HepG2 (cell line): Measurements from ENCODE around the gene GPS1. TPM values are rescaled to one million over a fixed set of nuclear protein-coding genes. Genes with fewer than 3 reads are reported as not detected.
A peak's percentile ranks its signal among the peaks of the same experiment; 100 is the strongest.

Experiments used
- CBX5 ChIP-seq: sonication (generic); formaldehyde crosslinking; IDR thresholded peaks from 2 replicates; pipeline ENCODE4 v1.4.0; 2020; ENCODE audit warnings: missing genetic modification reagents, borderline replicate concordance
- CENPX ChIP-seq: sonication (generic); formaldehyde crosslinking; IDR thresholded peaks from 2 replicates; pipeline ENCODE4 v1.9.0; 2021; ENCODE audit warnings: mild to moderate bottlenecking, missing genetic modification reagents, moderate library complexity
- FOXK2 ChIP-seq: fragments of 450-650 bp; IDR thresholded peaks from 2 replicates; pipeline ENCODE4 v1.6.1; 2016
- MLLT10 ChIP-seq: sonication (generic); formaldehyde crosslinking; IDR thresholded peaks from 2 replicates; pipeline ENCODE4 v1.4.0; 2020; ENCODE audit warnings: missing genetic modification reagents
- MYC ChIP-seq: sonication (generic); formaldehyde crosslinking; IDR thresholded peaks from 2 replicates; pipeline ENCODE4 v1.9.0; 2021; ENCODE audit warnings: missing genetic modification reagents, borderline replicate concordance
- PHF8 ChIP-seq: sonication (generic); formaldehyde crosslinking; IDR thresholded peaks from 2 replicates; pipeline ENCODE4 v1.5.0; 2020; ENCODE audit warnings: missing genetic modification reagents
- SOX5 ChIP-seq: IDR thresholded peaks from 2 replicates; pipeline ENCODE4 v1.6.1; 2016; ENCODE audit warnings: borderline replicate concordance
- ZBTB20 ChIP-seq: sonication (generic); formaldehyde crosslinking; IDR thresholded peaks from 2 replicates; pipeline ENCODE4 v1.8.1; 2023; ENCODE audit warnings: missing genetic modification reagents, low read depth, mild to moderate bottlenecking, borderline replicate concordance
- ZNF510 ChIP-seq: sonication (generic); formaldehyde crosslinking; IDR thresholded peaks from 2 replicates; pipeline ENCODE4 v1.4.0; 2020; ENCODE audit warnings: low read depth, mild to moderate bottlenecking, missing genetic modification reagents
- ZNF547 ChIP-seq: sonication (generic); formaldehyde crosslinking; IDR thresholded peaks from 2 replicates; pipeline ENCODE4 v1.5.1; 2020; ENCODE audit warnings: mild to moderate bottlenecking, missing genetic modification reagents
- ZNF644 ChIP-seq: IDR thresholded peaks from 2 replicates; pipeline ENCODE4 v1.6.1; 2016; ENCODE audit warnings: low read depth
- ZNF773 ChIP-seq: sonication (generic); formaldehyde crosslinking; IDR thresholded peaks from 2 replicates; pipeline ENCODE4 v1.4.0; 2020; ENCODE audit warnings: missing genetic modification reagents, borderline replicate concordance
- polyA plus RNA-seq, 8 experiments: library from polyadenylated mRNA; depleted of rRNA in 3 of 8; stranded (reverse) in 7 of 8; unstranded in 1 of 8; fragments of >200 nt; fragmentation: Illumina TruSeq in 4 of 8; extraction: Trizol in 4 of 8; gene quantifications; 2 replicates each; pipeline versions ENCODE4 v1.2.1 to v1.2.3, GENCODE V29; 2011 to 2016; ENCODE audit warnings: low read depth in 4 of 8, missing spikeins in 1 of 8, mixed read lengths in 1 of 8; ENCODE audit not compliant: insufficient read depth in 1 of 8
- total RNA-seq, 5 experiments: library from RNA; depleted of rRNA; stranded (reverse); fragments of >200 nt; fragmentation: Illumina TruSeq; extraction: Trizol; gene quantifications; 2 replicates each; pipeline ENCODE4 v1.2.3, GENCODE V29; 2016; ENCODE audit warnings: low read depth in 1 of 5
- TF ChIP-seq, protein P1 (sequence below): sonication (generic); formaldehyde crosslinking; IDR thresholded peaks from 2 replicates; pipeline ENCODE4 v1.4.0; 2020; ENCODE audit warnings: missing genetic modification reagents
- TF ChIP-seq, protein P2 (sequence below): sonication (generic); formaldehyde crosslinking; IDR thresholded peaks from 2 replicates; pipeline ENCODE4 v1.9.0; 2021; ENCODE audit warnings: missing genetic modification reagents, borderline replicate concordance
- TF ChIP-seq, protein P3 (sequence below): sonication (generic); formaldehyde crosslinking; conservative IDR thresholded peaks from 2 replicates; pipeline ENCODE4 v1.4.0; 2020; ENCODE audit warnings: missing genetic modification reagents
- TF ChIP-seq, protein P4 (sequence below): IDR thresholded peaks from 2 replicates; pipeline ENCODE4 v1.6.1; 2016; ENCODE audit warnings: low read depth, borderline replicate concordance
- TF ChIP-seq, protein P5 (sequence below): sonication (generic); formaldehyde crosslinking; IDR thresholded peaks from 2 replicates; pipeline ENCODE4 v1.5.1; 2020; ENCODE audit warnings: mild to moderate bottlenecking, moderate library complexity, missing genetic modification reagents
- TF ChIP-seq, protein P6 (sequence below): sonication (generic); formaldehyde crosslinking; IDR thresholded peaks from 2 replicates; pipeline ENCODE4 v1.4.0; 2020; ENCODE audit warnings: missing genetic modification reagents, borderline replicate concordance

Gene GPS1
- total and polyA plus RNA-seq, 2 of the 13 experiments (the other 11 are each of a cell fraction or from before 2014, with no cell fraction given) = 124 to 128 TPM

DNA sequence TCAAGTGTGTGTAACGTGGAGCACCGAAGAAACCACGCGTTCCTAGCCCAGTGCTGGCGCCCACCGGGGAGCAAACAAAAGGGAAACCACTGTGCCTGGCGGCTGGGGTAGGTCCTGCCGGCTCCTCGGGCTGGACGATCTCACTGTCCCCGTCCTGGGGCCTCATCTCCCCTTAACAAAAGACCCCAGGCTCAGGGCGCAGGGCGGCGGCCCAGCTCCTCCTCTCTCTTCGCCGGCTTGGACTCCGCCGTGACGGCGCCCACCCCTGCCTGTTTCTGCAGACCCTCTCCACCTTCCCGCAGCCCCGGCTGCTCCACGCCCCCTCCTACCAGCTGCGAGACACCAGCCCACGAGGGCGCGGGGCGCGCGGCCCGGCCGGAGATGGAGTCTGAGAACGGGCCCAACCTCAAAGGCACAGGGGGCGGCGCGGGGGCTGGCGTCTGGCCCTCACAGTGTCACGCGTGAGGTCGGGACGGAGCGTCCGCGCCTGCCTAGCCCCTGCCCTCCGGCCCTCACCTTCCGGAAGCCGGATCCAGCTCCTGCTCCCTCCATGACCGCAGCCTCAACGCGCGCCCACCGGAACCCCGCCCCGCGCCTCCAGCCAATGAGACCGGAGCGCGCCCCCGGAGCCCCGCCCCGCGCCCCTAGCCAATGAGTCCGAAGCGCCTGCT, 29.3 kb upstream of the GPS1 start, which contains the start of gene CENPX (continued):
- TF ChIP-seq, protein P1, sequence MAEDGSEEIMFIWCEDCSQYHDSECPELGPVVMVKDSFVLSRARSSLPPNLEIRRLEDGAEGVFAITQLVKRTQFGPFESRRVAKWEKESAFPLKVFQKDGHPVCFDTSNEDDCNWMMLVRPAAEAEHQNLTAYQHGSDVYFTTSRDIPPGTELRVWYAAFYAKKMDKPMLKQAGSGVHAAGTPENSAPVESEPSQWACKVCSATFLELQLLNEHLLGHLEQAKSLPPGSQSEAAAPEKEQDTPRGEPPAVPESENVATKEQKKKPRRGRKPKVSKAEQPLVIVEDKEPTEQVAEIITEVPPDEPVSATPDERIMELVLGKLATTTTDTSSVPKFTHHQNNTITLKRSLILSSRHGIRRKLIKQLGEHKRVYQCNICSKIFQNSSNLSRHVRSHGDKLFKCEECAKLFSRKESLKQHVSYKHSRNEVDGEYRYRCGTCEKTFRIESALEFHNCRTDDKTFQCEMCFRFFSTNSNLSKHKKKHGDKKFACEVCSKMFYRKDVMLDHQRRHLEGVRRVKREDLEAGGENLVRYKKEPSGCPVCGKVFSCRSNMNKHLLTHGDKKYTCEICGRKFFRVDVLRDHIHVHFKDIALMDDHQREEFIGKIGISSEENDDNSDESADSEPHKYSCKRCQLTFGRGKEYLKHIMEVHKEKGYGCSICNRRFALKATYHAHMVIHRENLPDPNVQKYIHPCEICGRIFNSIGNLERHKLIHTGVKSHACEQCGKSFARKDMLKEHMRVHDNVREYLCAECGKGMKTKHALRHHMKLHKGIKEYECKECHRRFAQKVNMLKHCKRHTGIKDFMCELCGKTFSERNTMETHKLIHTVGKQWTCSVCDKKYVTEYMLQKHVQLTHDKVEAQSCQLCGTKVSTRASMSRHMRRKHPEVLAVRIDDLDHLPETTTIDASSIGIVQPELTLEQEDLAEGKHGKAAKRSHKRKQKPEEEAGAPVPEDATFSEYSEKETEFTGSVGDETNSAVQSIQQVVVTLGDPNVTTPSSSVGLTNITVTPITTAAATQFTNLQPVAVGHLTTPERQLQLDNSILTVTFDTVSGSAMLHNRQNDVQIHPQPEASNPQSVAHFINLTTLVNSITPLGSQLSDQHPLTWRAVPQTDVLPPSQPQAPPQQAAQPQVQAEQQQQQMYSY = peak; percentile 81
- TF ChIP-seq, protein P2, sequence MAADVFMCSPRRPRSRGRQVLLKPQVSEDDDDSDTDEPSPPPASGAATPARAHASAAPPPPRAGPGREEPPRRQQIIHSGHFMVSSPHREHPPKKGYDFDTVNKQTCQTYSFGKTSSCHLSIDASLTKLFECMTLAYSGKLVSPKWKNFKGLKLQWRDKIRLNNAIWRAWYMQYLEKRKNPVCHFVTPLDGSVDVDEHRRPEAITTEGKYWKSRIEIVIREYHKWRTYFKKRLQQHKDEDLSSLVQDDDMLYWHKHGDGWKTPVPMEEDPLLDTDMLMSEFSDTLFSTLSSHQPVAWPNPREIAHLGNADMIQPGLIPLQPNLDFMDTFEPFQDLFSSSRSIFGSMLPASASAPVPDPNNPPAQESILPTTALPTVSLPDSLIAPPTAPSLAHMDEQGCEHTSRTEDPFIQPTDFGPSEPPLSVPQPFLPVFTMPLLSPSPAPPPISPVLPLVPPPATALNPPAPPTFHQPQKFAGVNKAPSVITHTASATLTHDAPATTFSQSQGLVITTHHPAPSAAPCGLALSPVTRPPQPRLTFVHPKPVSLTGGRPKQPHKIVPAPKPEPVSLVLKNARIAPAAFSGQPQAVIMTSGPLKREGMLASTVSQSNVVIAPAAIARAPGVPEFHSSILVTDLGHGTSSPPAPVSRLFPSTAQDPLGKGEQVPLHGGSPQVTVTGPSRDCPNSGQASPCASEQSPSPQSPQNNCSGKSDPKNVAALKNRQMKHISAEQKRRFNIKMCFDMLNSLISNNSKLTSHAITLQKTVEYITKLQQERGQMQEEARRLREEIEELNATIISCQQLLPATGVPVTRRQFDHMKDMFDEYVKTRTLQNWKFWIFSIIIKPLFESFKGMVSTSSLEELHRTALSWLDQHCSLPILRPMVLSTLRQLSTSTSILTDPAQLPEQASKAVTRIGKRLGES (CRISPR knock-in tag) = peak; percentile 28; the same call in 1 of the 2 replicates
- TF ChIP-seq ZNF547 (CRISPR knock-in tag) (peak; percentile 90), MYC (CRISPR knock-in tag) (peak; percentile 79; the same call in 1 of the 2 replicates), ZBTB20 (CRISPR knock-in tag) (peak; percentile 55; the same call in 1 of the 2 replicates), ZNF510 (CRISPR knock-in tag) (0 out of 2 replicates have a peak, but pooled peaks have one; percentile 65), MLLT10 (CRISPR knock-in tag) (no peak), SOX5 (0 out of 2 replicates have a peak, but pooled peaks have one; percentile 8), CBX5 (0 out of 2 replicates have a peak, but pooled peaks have one; percentile 15), FOXK2 (no peak), PHF8 (CRISPR knock-in tag) (peak; percentile 73), ZNF773 (no peak), ZNF644 (CRISPR knock-in tag) (no peak), CENPX (CRISPR knock-in tag) (no peak)
- TF ChIP-seq, protein P3, sequence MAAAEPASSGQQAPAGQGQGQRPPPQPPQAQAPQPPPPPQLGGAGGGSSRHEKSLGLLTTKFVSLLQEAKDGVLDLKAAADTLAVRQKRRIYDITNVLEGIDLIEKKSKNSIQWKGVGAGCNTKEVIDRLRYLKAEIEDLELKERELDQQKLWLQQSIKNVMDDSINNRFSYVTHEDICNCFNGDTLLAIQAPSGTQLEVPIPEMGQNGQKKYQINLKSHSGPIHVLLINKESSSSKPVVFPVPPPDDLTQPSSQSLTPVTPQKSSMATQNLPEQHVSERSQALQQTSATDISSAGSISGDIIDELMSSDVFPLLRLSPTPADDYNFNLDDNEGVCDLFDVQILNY = no peak
- TF ChIP-seq, protein P4, sequence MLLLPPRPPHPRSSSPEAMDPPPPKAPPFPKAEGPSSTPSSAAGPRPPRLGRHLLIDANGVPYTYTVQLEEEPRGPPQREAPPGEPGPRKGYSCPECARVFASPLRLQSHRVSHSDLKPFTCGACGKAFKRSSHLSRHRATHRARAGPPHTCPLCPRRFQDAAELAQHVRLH (CRISPR knock-in tag) = 0 out of 2 replicates have a peak, but pooled peaks have one; percentile 19
- TF ChIP-seq, protein P5, sequence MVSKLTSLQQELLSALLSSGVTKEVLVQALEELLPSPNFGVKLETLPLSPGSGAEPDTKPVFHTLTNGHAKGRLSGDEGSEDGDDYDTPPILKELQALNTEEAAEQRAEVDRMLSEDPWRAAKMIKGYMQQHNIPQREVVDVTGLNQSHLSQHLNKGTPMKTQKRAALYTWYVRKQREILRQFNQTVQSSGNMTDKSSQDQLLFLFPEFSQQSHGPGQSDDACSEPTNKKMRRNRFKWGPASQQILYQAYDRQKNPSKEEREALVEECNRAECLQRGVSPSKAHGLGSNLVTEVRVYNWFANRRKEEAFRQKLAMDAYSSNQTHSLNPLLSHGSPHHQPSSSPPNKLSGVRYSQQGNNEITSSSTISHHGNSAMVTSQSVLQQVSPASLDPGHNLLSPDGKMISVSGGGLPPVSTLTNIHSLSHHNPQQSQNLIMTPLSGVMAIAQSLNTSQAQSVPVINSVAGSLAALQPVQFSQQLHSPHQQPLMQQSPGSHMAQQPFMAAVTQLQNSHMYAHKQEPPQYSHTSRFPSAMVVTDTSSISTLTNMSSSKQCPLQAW = no peak; the same call in 1 of the 2 replicates
- TF ChIP-seq, protein P6, sequence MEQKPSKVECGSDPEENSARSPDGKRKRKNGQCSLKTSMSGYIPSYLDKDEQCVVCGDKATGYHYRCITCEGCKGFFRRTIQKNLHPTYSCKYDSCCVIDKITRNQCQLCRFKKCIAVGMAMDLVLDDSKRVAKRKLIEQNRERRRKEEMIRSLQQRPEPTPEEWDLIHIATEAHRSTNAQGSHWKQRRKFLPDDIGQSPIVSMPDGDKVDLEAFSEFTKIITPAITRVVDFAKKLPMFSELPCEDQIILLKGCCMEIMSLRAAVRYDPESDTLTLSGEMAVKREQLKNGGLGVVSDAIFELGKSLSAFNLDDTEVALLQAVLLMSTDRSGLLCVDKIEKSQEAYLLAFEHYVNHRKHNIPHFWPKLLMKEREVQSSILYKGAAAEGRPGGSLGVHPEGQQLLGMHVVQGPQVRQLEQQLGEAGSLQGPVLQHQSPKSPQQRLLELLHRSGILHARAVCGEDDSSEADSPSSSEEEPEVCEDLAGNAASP (CRISPR knock-in tag) = no peak; the same call in 1 of the 2 replicates
